A549 (cell line): ENCODE measurements around the gene CCDC188.

Experiments used
- ESRRA ChIP-seq: fragments of 150-350 bp; IDR thresholded peaks from 2 replicates; pipeline ENCODE4 v1.6.1; 2014; ENCODE audit warnings: mild to moderate bottlenecking, low read length, borderline replicate concordance
- POLR2A ChIP-seq: IDR thresholded peaks from 2 replicates; pipeline ENCODE4 v1.6.1; 2012; ENCODE audit warnings: mild to moderate bottlenecking, low read length
- RNF2 ChIP-seq: fragments of 200-600 bp; sonication (generic); IDR thresholded peaks from 2 replicates; pipeline ENCODE4 v1.6.1; 2016; ENCODE audit warnings: low read depth, mild to moderate bottlenecking, antibody characterized with exemption, moderate library complexity, borderline replicate concordance
- SMC3 ChIP-seq: fragments of >200 bp; sonication (Bioruptor Twin); formaldehyde crosslinking; IDR thresholded peaks from 3 replicates; pipeline ENCODE4 v1.6.1; 2018; ENCODE audit warnings: inconsistent platforms
- TF ChIP-seq, protein P1 (sequence below): fragments of >200 bp; sonication (Bioruptor Twin); formaldehyde crosslinking; IDR thresholded peaks from 3 replicates; pipeline ENCODE4 v1.5.1; 2016
- TF ChIP-seq, protein P2 (sequence below): fragments of 200-600 bp; sonication (generic); IDR thresholded peaks from 2 replicates; pipeline ENCODE4 v1.6.1; 2016; ENCODE audit warnings: antibody characterized with exemption, mild to moderate bottlenecking, moderate library complexity
- TF ChIP-seq, protein P3 (sequence below): fragments of 450-650 bp; IDR thresholded peaks from 2 replicates; pipeline ENCODE4 v1.6.1; 2014; ENCODE audit warnings: antibody characterized with exemption

DNA sequence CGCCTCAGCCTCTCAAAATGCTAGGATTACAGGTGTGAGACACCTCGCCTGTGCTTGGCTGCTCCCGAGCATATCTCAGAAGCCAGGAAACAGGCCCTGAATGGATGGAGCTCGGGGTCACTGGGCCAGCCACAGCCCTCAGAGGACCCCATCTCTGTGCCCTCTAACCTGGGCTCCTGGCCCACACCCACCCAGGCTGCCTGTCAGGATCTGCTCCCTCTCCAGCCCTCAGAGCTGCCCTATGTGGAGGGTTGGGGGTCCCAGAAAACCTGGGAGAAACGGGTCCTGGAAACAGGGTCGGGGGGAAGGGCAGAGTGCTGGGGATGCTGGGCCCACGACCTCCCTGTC is 5.2 kb upstream of the CCDC188 start:
- TF ChIP-seq POLR2A = no peak
- TF ChIP-seq, protein P1, sequence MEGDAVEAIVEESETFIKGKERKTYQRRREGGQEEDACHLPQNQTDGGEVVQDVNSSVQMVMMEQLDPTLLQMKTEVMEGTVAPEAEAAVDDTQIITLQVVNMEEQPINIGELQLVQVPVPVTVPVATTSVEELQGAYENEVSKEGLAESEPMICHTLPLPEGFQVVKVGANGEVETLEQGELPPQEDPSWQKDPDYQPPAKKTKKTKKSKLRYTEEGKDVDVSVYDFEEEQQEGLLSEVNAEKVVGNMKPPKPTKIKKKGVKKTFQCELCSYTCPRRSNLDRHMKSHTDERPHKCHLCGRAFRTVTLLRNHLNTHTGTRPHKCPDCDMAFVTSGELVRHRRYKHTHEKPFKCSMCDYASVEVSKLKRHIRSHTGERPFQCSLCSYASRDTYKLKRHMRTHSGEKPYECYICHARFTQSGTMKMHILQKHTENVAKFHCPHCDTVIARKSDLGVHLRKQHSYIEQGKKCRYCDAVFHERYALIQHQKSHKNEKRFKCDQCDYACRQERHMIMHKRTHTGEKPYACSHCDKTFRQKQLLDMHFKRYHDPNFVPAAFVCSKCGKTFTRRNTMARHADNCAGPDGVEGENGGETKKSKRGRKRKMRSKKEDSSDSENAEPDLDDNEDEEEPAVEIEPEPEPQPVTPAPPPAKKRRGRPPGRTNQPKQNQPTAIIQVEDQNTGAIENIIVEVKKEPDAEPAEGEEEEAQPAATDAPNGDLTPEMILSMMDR = no peak
- TF ChIP-seq, protein P2, sequence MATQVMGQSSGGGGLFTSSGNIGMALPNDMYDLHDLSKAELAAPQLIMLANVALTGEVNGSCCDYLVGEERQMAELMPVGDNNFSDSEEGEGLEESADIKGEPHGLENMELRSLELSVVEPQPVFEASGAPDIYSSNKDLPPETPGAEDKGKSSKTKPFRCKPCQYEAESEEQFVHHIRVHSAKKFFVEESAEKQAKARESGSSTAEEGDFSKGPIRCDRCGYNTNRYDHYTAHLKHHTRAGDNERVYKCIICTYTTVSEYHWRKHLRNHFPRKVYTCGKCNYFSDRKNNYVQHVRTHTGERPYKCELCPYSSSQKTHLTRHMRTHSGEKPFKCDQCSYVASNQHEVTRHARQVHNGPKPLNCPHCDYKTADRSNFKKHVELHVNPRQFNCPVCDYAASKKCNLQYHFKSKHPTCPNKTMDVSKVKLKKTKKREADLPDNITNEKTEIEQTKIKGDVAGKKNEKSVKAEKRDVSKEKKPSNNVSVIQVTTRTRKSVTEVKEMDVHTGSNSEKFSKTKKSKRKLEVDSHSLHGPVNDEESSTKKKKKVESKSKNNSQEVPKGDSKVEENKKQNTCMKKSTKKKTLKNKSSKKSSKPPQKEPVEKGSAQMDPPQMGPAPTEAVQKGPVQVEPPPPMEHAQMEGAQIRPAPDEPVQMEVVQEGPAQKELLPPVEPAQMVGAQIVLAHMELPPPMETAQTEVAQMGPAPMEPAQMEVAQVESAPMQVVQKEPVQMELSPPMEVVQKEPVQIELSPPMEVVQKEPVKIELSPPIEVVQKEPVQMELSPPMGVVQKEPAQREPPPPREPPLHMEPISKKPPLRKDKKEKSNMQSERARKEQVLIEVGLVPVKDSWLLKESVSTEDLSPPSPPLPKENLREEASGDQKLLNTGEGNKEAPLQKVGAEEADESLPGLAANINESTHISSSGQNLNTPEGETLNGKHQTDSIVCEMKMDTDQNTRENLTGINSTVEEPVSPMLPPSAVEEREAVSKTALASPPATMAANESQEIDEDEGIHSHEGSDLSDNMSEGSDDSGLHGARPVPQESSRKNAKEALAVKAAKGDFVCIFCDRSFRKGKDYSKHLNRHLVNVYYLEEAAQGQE = no peak
- TF ChIP-seq ESRRA = no peak
- TF ChIP-seq SMC3 = no peak
- no peak for TF ChIP-seq RNF2
- TF ChIP-seq, protein P3, sequence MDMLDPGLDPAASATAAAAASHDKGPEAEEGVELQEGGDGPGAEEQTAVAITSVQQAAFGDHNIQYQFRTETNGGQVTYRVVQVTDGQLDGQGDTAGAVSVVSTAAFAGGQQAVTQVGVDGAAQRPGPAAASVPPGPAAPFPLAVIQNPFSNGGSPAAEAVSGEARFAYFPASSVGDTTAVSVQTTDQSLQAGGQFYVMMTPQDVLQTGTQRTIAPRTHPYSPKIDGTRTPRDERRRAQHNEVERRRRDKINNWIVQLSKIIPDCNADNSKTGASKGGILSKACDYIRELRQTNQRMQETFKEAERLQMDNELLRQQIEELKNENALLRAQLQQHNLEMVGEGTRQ = no peak
